GM23248 (cell line): Measurements from ENCODE around the gene RUNX1. TPM values are rescaled to one million over a fixed set of nuclear protein-coding genes. Genes with fewer than 3 reads are reported as not detected.

ENCODE experiments used
- DNase-seq: peaks from one replicate; pipeline ENCODE4 v3.0.0-alpha.2; 2015
- H2AFZ ChIP-seq: fragments of 200-600 bp; sonication (generic); 2 replicates; pipeline ENCODE4 v1.6.1; 2016; ENCODE audit warnings: antibody characterized with exemption
- H3F3A ChIP-seq: fragments of 200-600 bp; sonication (generic); 2 replicates; pipeline ENCODE4 v1.6.1; 2016; ENCODE audit warnings: mild to moderate bottlenecking, antibody characterized with exemption, mixed run types; ENCODE audit not compliant: insufficient read depth
- H3K27ac ChIP-seq: fragments of 200-600 bp; sonication (generic); 2 replicates; pipeline ENCODE4 v1.5.1; 2016; ENCODE audit warnings: mild to moderate bottlenecking
- H3K27me3 ChIP-seq: fragments of 200-600 bp; sonication (generic); replicated peaks from 2 replicates; pipeline ENCODE4 v1.6.1; 2016; ENCODE audit warnings: mild to moderate bottlenecking; ENCODE audit not compliant: insufficient read depth
- H3K36me3 ChIP-seq: fragments of 200-600 bp; sonication (generic); 2 replicates; pipeline ENCODE4 v1.6.1; 2016; ENCODE audit warnings: low read depth, mild to moderate bottlenecking
- H3K4me1 ChIP-seq: fragments of 200-600 bp; sonication (generic); 2 replicates; pipeline ENCODE4 v1.6.1; 2016; ENCODE audit warnings: mild to moderate bottlenecking; ENCODE audit not compliant: insufficient read depth
- H3K4me2 ChIP-seq: fragments of 200-600 bp; sonication (generic); one replicate; pipeline ENCODE4 v1.6.1; 2016; ENCODE audit warnings: mild to moderate bottlenecking; ENCODE audit not compliant: unreplicated experiment
- H3K4me3 ChIP-seq: fragments of 200-600 bp; sonication (generic); 2 replicates; pipeline ENCODE4 v1.5.1; 2016; ENCODE audit warnings: mild to moderate bottlenecking
- H3K79me2 ChIP-seq: fragments of 200-600 bp; sonication (generic); 2 replicates; pipeline ENCODE4 v1.6.1; 2016; ENCODE audit warnings: mild to moderate bottlenecking; ENCODE audit not compliant: insufficient read depth
- H3K9ac ChIP-seq: fragments of 200-600 bp; sonication (generic); 2 replicates; pipeline ENCODE4 v1.6.1; 2016; ENCODE audit warnings: mild to moderate bottlenecking
- H3K9me2 ChIP-seq: fragments of 200-600 bp; sonication (generic); 2 replicates; pipeline ENCODE4 v1.6.1; 2016; ENCODE audit warnings: mixed run types, mild to moderate bottlenecking, moderate library complexity; ENCODE audit not compliant: insufficient read depth
- H3K9me3 ChIP-seq: fragments of 200-600 bp; sonication (generic); one replicate; pipeline ENCODE4 v1.6.1; 2017; ENCODE audit warnings: low read depth
- H4K20me1 ChIP-seq: fragments of 200-600 bp; sonication (generic); 2 replicates; pipeline ENCODE4 v1.6.0; 2016; ENCODE audit not compliant: insufficient read depth
- EZH2 ChIP-seq: fragments of 200-600 bp; sonication (generic); IDR thresholded peaks from 2 replicates; pipeline ENCODE4 v1.6.1; 2018; ENCODE audit warnings: antibody characterized with exemption, mild to moderate bottlenecking; ENCODE audit not compliant: insufficient read depth, poor library complexity, severe bottlenecking
- EZH2phosphoT487 ChIP-seq: fragments of 200-600 bp; sonication (generic); IDR thresholded peaks from 2 replicates; pipeline ENCODE4 v1.6.1; 2018; ENCODE audit warnings: antibody characterized with exemption, moderate library complexity, mild to moderate bottlenecking, low read depth; ENCODE audit not compliant: insufficient read depth
- WGBS, 2 experiments: methylation state at CpG; one replicate each; pipeline ENCODE4 v1.1.6; 2015 to 2017; ENCODE audit warnings: low lambda C conversion rate in 2 of 2, low coverage in 1 of 2; ENCODE audit errors: missing lambda C conversion rate in 2 of 2; 5-methylcytosine and 5-hydroxymethylcytosine counted together
- in situ Hi-C: fragments of 300-500 bp; cut with MboI; formaldehyde crosslinking; loops from 2 replicates; pipeline ENCODE4 v1.15.0; 2020
- polyA plus RNA-seq: library from polyadenylated mRNA; unstranded; fragments of >200 nt; fragmentation: Nextera tagmentation; extraction: Ambion mirVana; gene quantifications from 2 replicates; pipeline ENCODE4 v1.2.1, GENCODE V29; 2016
- total RNA-seq: library from RNA; depleted of rRNA; stranded (reverse); fragments of >200 nt; shearing (Covaris generic); gene quantifications from 2 replicates; pipeline ENCODE4 v1.2.3, GENCODE V29; 2014

The RUNX1 gene
- total and polyA plus RNA-seq, 2 experiments from 2014 or later: 21.3 to 32.6 TPM

GRCh38 chr21:35034203-35034926, 14.7 kb downstream of the RUNX1 start:
- Histone ChIP-seq H3K4me1 (no peaks in the 10 kb centered on the region), H3K4me3 (no peak overlapping the region), H3K79me2 (no peaks in the 10 kb centered on the region), H3K9ac (no peak overlapping the region), H4K20me1 (no peaks in the 10 kb centered on the region), H2AFZ (no peak overlapping the region), H3F3A (no peaks in the 10 kb centered on the region), H3K27me3 (no peaks in the 10 kb centered on the region), H3K9me2 (no peaks in the 10 kb centered on the region), H3K36me3 (no peaks in the 10 kb centered on the region), H3K4me2 (no peak overlapping the region), H3K9me3 (no peaks in the 10 kb centered on the region), H3K27ac (no peak overlapping the region)
- DNase-seq: no peak
- in situ Hi-C loops: loop anchor here (25.0 kb wide), 1 partner anchor 803 kb away; no protein-coding TSS in a partner anchor
- 97 to 98% methylated on average over 9 of the region's 9 CpGs for WGBS, 2 experiments
- no peak for TF ChIP-seq EZH2

GRCh38 chr21:35032474-35033263, 16.4 kb downstream of the RUNX1 start:
- WGBS, 2 experiments: 87 to 92% methylated on average over 2 of the region's 2 CpGs
- H4K20me1 ChIP-seq: no peaks in the 10 kb centered on the region

DNA sequence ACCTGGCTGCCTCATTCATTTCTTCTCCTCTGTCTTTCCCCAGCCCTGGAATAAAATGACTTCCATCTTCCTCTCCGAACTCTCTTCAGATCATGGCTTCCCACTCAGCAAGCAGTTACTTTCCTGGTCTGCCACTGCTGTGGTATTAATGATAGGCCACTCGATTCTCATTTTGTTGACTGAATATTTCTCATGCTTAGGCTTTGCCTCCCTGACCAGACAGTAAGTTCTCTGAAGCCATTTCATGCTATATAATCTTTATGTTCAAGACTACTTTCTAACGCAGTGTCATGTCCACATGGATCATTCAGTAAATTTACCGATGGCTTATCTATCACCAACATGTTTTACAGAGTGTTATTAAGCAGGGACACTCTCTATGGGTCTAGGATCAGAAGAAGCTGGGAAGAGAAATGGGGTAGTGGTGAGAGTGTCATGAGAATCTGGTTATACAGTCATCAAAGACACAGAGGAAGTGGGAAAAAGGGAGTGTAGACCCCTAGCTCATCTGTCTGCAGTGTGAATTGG, 20.6 kb downstream of the RUNX1 start:
- peaks cover 4% of the 10 kb centered on the region; the same call in 1 of the 2 replicates for H3K4me1 ChIP-seq
- no peaks in the 10 kb centered on the region for H3K36me3 ChIP-seq
- H3K4me2 ChIP-seq: no peak overlapping the region
- no peaks in the 10 kb centered on the region for H3K79me2 ChIP-seq
- H4K20me1 ChIP-seq: no peaks in the 10 kb centered on the region
- H3K9ac ChIP-seq: no peak overlapping the region
- H3K27ac ChIP-seq: no peak overlapping the region
- H3F3A ChIP-seq: no peaks in the 10 kb centered on the region
- WGBS, 2 experiments: 88 to 89% methylated on average over 4 of the region's 4 CpGs
- no peaks in the 10 kb centered on the region for H3K9me3 ChIP-seq
- TF ChIP-seq EZH2 (no peak), EZH2phosphoT487 (no peak)
- no peaks in the 10 kb centered on the region for H3K27me3 ChIP-seq
- no peak for DNase-seq
- no peak overlapping the region for H2AFZ ChIP-seq
- no peak overlapping the region for H3K4me3 ChIP-seq
- no peaks in the 10 kb centered on the region for H3K9me2 ChIP-seq
- in situ Hi-C loops: loop anchor here (25.0 kb wide), 1 partner anchor 809 kb away; no protein-coding TSS in a partner anchor

More at GRCh38 chr21:35032474-35033263, 16.4 kb downstream of the RUNX1 start:
- in situ Hi-C loops: loop anchor here (25.0 kb wide), 1 partner anchor 805 kb away; no protein-coding TSS in a partner anchor
- H2AFZ ChIP-seq: no peak overlapping the region
- no peak overlapping the region for H3K4me2 ChIP-seq
- H3K9ac ChIP-seq: no peak overlapping the region
- no peak for TF ChIP-seq EZH2phosphoT487
- TF ChIP-seq EZH2: no peak
- DNase-seq: no peak
- no peaks in the 10 kb centered on the region for H3K9me3 ChIP-seq
- H3K27me3 ChIP-seq: no peaks in the 10 kb centered on the region
- H3K9me2 ChIP-seq: no peaks in the 10 kb centered on the region
- H3K4me3 ChIP-seq: no peak overlapping the region
- H3K36me3 ChIP-seq: no peaks in the 10 kb centered on the region
- H3K4me1 ChIP-seq: no peaks in the 10 kb centered on the region
- H3K27ac ChIP-seq: no peak overlapping the region
- H3K79me2 ChIP-seq: no peaks in the 10 kb centered on the region
- no peaks in the 10 kb centered on the region for H3F3A ChIP-seq
